ENCODE measurements around the gene PLA2G4D.

DNA sequence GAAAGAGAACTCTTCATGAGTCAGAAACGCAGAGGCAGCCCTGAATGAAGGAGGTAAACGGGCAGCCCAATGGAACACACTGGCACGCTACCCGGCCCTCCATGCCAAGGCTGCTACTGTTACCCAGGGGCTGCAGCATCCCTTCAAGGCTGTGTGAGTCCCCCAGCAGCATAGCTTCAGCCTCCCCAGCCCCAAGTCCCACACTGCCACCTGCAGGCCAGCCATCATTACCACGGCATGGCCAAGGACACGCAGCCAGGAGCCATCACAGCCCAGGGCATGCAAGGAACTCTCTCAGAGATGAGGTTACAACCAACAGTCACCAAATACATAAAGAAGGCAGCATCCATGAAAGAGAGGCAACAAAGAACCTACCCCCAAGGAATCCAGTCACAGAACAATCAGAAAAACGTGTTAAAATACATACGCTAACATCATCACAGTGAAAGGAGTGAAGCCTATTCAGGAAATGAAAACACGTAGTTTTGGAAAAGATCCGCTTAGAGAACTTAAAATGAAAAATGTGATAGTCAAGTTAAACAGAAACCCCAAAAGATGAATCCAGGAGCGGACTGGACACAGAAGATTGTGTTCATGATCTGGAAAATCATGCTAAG lies 39.6 kb upstream of the PLA2G4D start:
- TF ChIP-seq POLR2AphosphoS5 (IDR thresholded peaks at IDR 0.05; ENCODE audit: low read depth, low read length) (no peak), POLR2A (IDR thresholded peaks at IDR 0.05; ENCODE audit: borderline replicate concordance, extremely low read depth, insufficient read depth, insufficient read length) (no peak), ZNF274 (IDR thresholded peaks at IDR 0.05; ENCODE audit: low read depth, low read length) (no peak), CEBPB (IDR thresholded peaks at IDR 0.05; ENCODE audit: low read depth) (no peak), SRF (IDR thresholded peaks at IDR 0.05; ENCODE audit: low read depth) (no peak), ZFX (IDR thresholded peaks at IDR 0.05) (no peak), TCF7L2 (IDR thresholded peaks at IDR 0.05; ENCODE audit: borderline replicate concordance, extremely low read depth, insufficient read depth, insufficient read length) (no peak), EZH2 (IDR thresholded peaks at IDR 0.05) (no peak), YY1 (IDR thresholded peaks at IDR 0.05; ENCODE audit: extremely low read depth, insufficient replicate concordance, low read depth, low read length) (peak; percentile 47), ELF1 (IDR thresholded peaks at IDR 0.05; ENCODE audit: borderline replicate concordance, low read depth) (no peak), SP1 (IDR thresholded peaks at IDR 0.05; ENCODE audit: low read depth) (no peak), FOSL1 (IDR thresholded peaks at IDR 0.05; ENCODE audit: low read depth) (no peak)
- TF ChIP-seq, protein P1, sequence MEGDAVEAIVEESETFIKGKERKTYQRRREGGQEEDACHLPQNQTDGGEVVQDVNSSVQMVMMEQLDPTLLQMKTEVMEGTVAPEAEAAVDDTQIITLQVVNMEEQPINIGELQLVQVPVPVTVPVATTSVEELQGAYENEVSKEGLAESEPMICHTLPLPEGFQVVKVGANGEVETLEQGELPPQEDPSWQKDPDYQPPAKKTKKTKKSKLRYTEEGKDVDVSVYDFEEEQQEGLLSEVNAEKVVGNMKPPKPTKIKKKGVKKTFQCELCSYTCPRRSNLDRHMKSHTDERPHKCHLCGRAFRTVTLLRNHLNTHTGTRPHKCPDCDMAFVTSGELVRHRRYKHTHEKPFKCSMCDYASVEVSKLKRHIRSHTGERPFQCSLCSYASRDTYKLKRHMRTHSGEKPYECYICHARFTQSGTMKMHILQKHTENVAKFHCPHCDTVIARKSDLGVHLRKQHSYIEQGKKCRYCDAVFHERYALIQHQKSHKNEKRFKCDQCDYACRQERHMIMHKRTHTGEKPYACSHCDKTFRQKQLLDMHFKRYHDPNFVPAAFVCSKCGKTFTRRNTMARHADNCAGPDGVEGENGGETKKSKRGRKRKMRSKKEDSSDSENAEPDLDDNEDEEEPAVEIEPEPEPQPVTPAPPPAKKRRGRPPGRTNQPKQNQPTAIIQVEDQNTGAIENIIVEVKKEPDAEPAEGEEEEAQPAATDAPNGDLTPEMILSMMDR (IDR thresholded peaks at IDR 0.05 in 2 of 3, conservative IDR thresholded peaks at IDR 0.05 in 1 of 3; ENCODE audit: borderline replicate concordance in 1 of 3, insufficient read depth in 1 of 3, low read depth in 2 of 3, low read length in 2 of 3), result peak; percentile 86 to 94 (median 94)
- TF ChIP-seq, protein P2, sequence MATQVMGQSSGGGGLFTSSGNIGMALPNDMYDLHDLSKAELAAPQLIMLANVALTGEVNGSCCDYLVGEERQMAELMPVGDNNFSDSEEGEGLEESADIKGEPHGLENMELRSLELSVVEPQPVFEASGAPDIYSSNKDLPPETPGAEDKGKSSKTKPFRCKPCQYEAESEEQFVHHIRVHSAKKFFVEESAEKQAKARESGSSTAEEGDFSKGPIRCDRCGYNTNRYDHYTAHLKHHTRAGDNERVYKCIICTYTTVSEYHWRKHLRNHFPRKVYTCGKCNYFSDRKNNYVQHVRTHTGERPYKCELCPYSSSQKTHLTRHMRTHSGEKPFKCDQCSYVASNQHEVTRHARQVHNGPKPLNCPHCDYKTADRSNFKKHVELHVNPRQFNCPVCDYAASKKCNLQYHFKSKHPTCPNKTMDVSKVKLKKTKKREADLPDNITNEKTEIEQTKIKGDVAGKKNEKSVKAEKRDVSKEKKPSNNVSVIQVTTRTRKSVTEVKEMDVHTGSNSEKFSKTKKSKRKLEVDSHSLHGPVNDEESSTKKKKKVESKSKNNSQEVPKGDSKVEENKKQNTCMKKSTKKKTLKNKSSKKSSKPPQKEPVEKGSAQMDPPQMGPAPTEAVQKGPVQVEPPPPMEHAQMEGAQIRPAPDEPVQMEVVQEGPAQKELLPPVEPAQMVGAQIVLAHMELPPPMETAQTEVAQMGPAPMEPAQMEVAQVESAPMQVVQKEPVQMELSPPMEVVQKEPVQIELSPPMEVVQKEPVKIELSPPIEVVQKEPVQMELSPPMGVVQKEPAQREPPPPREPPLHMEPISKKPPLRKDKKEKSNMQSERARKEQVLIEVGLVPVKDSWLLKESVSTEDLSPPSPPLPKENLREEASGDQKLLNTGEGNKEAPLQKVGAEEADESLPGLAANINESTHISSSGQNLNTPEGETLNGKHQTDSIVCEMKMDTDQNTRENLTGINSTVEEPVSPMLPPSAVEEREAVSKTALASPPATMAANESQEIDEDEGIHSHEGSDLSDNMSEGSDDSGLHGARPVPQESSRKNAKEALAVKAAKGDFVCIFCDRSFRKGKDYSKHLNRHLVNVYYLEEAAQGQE (IDR thresholded peaks at IDR 0.05; ENCODE audit: low read depth), result no peak
